ENCODE results near the gene HMSD.

HMSD gene

GRCh38 chr18:63960891-63961290, 11.8 kb downstream of the HMSD start:
- no peak for DNase-seq

DNA sequence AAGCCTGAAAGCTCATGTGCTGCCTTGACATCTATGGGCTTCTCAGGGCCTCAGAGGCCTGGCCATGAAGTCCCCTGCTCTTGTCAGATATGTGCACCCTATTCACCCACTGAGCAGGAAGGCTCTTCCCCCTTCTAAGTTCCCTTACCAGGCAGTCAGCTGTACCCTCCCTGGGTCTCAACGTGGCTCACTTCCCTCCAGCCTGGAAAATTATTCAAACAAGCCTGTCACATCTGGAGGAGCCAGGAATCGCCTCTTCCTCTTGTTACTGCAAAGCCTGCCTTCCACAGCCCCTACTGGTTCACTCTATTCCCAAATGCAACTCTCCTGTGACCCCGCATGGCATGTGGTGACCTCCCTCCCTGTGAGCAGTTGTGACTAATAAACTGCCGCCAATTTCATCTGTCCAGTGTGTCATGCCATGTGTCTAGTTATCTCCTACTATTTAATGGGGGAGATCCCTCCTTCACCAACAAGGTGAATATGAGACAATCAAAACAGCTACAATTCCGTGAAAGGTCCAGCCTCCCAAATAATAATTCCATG, 12.4 kb downstream of the HMSD start:
- no peak for DNase-seq

GRCh38 chr18:63962137-63962536, 13.0 kb downstream of the HMSD start:
- DNase-seq = no peak

DNA sequence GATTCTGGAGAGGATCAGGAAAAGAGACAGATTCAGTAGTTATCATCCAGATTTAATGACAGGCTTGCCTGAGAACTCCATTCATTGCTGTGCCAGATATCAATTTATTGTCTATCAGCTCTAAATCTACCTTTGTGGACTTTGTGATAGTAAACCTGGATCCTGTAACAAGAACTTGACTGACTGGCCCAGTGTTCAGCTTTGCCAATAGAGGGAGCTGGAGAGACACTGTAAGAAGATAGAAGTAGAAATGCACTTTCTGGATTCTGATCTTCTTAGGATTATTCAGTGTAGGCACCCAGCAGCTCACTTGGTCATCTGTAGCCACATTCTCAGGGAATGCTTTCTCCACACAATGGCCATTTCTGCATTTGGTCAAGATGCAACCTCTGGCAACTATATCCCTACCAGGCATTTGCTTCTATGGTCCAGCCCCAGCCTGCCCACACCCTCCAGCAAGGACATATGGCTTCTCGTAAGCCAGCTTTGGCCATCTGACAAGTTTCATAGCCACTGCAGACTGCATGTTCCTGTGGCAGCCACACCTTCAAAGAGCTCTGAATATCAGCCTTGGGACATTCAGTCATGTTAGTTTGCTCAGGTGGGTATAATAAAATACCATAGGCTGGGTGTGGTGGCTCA, 14.6 kb downstream of the HMSD start:
- no peak for DNase-seq

GRCh38 chr18:63964908-63965307, 15.8 kb downstream of the HMSD start:
- DNase-seq = no peak

GRCh38 chr18:63965716-63966330, 16.7 kb downstream of the HMSD start:
- no peak for DNase-seq

DNA sequence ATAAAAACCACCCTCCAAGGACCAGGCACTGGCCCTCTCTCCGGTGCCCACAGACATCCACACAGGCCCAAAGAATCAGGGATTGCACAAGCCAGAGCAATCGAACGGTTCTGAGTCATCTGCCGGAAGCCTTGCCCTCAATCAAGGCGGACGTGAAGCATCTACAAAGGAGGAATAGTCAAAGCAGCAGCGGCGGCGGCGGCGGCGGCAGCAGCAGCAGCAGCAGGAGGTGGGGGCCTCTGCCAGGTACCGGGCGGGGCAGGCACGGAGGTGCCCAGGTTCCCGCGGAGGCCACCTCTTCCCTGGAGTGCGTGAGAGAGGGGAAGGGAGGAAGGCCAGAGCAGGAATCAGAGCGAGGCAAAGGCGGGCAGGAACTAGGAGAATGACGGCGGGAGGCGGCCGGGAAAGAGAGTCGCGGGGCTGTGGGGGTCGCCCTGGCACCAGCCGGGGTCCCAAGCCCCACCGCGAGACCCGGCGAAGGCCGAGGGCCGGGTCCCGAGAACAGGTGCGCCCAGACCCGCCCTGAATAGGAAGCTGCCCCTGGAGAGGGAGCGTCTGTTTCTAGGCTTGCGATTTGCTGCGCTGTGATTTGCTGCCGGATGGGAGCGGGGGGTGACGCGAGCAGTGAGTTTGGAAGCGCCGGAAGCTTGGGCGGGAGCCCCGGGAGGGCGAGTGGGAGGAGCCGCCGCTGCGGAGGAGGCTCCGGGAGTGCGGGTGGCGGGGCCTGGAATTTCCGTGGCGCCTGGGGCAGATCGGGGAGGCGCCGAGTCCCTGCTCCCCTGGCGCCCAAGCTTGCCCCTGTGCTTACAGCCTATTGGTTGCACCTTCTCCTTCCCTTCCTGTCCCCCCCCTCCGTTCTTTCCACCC, 21.1 kb downstream of the HMSD start, which contains the start of gene SERPINB8:
Gene SERPINB8 (plus strand): TSS at position 140 of the 867 bp plus-strand sequence. CDS start 8,228 bp downstream, outside the sequence.
- peak; percentile 93 for DNase-seq

DNA sequence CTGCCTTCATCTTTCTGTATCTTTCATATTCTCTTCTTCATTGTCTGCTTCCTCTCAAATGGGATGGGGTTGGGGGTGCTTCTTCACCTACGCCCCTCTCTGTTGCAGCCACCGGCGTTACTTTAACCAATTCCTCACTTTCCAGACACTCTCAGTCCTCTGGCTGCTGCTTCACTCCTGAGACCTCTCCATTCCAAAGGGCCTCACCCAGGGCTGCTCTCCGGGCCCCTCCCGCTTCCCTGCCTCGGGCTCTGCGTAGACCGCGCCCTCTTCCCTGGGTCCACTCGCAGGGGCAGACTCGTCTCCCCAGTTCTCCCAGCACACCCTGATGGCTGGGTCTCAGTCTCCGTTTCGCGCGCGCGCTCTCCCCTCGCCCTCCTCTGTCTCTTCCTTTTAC, 21.7 kb downstream of the HMSD start:
- no peak for DNase-seq

DNA sequence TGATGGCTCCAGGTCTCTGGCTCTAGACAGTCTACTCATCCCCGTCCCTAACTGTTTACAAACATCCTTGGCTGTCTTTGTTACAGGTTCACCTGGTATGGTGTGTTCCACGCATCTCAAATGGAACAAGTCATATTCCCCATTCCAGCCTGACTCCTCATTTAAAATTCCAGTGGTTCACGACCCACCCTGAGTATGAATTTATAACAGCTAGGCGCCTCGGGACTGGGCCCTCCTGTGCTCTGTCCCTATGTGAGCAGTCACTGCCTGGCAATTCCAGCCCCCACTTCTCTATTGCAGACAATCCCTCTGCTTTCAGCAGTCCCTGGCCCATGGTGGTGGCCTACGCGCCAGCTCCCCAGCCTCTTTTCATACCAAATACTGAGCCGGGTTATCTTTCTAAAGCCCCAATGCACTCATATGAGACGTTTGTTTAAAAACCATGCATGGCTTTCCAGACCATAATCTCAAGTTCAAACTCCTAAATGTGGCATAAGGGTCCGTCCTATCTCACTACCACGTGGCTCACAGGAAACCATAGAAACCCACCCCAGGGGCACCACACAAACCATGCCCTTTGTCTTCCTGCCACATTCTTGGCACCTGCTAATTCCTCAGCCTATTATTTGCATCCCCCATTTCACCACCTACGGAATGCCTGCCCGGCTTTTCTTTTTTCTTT, 22.4 kb downstream of the HMSD start:
- no peak for DNase-seq

GRCh38 chr18:63972002-63972376, 22.9 kb downstream of the HMSD start:
- DNase-seq = no peak

DNA sequence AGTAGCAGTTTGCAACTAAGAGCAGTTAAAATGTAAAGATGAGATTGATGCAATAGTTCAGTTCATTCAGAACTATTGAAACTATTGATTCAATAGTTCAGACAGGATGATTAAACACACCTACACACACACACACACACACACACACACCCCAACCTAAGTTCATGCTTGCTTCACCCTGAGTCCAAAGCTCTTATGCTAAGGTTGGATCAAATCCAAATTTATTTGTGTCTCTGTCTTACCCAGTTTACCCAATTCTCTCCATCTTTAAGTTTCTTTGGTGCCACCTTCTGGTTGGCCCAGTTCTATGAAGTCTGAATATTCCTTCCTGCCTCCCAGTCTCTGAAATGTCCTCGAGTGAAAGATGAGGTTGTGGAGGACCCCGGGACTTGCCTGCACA, 25.9 kb downstream of the HMSD start:
- no peak for DNase-seq

DNA sequence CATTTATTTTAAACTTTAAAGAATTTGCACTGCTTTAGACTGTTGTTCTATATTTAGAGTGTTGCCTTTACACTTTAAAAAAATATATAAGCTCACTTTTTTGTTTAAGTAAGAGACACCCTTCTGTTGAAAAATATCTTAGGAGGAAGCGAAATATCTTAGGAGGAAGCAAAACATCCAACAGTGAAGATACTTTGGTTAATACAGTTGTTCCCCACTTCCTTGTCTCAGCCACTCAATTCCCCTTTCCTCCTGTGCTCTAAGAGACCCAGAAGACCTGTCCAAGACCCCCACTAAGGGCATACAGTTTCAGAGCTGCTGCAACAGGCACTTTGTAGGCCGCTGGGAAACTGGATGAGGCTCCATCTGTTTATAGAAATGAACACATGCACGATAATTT, 26.5 kb downstream of the HMSD start:
- DNase-seq = no peak

DNA sequence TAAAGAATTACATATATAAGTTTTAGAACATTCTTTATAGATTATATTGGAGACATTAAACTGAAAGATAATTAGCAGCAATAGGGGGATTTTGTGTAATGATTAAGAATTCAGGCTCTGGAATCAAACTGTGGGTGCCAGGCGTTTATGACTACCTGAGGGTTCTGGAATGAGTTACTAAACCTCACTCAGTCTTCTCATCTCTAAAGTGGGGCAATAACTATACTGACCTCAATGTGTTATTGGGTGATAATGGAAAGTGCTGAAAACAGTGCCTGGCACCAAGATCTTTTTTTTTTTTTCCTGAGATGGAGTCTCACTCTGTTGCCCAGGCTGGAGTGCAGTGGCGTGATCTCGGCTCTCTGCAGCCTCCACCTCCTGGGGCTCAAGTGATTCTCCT, 27.9 kb downstream of the HMSD start:
- DNase-seq = no peak

GRCh38 chr18:63979409-63979920, 30.4 kb downstream of the HMSD start:
- peak; percentile 58 for DNase-seq

GRCh38 chr18:63980027-63980426, 30.9 kb downstream of the HMSD start:
- no peak for DNase-seq

DNA sequence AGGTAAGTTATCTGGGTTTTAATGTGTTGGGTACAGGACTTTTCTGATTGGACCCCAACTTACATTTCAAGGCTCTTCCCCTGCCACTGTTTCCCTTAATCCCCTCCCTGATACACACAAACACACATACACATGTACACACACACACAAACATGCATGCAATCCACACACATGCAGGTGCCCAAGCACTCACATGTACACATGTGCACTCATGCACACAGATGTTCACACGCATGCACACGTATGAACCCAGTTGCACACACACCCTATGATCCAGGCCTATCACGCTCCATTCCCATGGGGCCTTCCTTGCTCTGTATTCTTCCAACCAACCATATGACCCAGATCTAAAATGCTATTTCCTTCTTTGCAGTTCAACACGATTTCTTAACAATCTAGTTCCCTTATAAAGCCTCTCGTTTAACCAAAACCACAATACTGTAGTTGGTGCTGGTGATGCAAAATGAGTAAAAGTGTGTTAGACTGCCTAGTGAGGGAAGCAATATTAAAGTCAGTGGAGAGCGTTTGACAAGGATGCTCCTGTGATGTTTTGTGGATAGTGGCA, 31.9 kb downstream of the HMSD start:
- no peak for DNase-seq

DNA sequence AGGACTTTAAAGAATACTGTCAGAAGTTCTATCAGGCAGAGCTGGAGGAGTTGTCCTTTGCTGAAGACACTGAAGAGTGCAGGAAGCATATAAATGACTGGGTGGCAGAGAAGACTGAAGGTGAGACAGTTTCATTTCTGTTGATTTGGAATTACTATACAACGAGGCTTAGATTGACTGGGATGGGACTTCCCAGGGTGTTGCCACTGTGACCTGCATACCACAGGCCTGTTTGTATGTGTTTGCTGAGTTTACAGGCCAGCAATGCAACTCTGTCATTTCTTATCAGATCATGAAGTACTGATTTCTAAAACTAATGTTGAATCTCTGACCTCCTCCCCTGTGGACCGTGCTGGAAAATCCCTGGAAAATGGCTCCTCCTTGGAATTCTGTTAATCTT, 32.6 kb downstream of the HMSD start:
- no peak for DNase-seq

GRCh38 chr18:63982361-63982760, 33.3 kb downstream of the HMSD start:
- DNase-seq = no peak

- no peak for DNase-seq
Measured at GRCh38 chr18:63986885-63987284, 37.8 kb downstream of the HMSD start.

- DNase-seq = no peak
Measured at GRCh38 chr18:63987743-63988142, 38.6 kb downstream of the HMSD start.

DNA sequence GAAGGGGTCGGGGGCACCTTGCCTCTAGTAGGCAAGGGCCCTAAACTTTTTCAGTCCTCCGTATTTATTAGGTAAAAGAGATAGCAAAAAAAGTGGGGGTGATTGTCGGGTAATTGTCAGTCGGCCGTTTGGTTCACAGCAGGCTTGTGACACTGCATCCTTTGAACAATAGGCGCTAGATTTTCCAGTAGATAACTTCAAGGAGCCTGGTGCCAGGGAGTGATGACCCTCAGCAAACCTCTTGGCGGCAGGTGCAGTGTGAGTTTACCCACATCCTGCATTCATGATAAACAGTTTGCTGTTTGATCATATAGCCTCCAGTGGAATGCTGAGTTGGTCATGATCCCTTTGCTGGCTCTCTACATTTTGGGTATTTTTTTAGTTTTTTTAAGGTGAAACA, 43.6 kb downstream of the HMSD start:
- DNase-seq = no peak

DNA sequence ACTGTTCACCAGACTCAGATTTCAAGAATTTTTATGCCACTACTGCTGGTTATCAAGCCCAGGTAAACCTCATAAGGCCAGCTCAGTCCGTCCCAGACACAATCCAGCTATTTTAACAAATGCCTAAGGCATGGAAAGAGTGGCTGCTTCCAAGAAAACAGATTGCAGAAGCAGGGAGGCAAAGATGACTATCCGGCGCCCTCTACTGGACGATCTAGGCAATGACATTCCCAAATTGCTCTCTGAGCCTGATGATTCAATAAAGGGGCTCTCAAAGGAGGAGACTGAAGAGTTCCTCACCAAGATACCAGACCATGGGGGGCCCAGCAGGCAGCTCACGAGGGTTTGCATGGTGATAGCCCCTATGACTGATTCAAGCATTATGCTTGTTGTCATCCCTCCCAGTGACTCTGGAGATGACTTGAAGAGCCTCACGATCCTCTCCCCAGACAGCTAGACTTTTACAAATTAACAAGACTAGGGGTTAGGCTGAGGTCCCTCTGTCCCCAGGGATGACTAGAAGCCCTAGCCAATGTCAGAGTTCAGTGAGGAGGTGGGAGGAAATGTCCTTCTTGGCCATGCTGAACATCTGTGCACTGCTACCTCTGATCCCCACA, 45.8 kb downstream of the HMSD start:
- DNase-seq = peak; percentile 54
